OCI-LY7 (cell line): ENCODE measurements around the gene DHRSX.
"Not testable (repeated sequence)": the region's sequence is repeated elsewhere in the genome, so short reads cannot be mapped to it uniquely, and the experiment has no call there.

Experiments used
- CTCF ChIP-seq: fragments of 200-600 bp; sonication (generic); conservative IDR thresholded peaks from 2 replicates; pipeline ENCODE4 v1.5.1; 2014; ENCODE audit warnings: mild to moderate bottlenecking, antibody characterized with exemption, low read length, moderate library complexity, mixed read lengths
- EZH2phosphoT487 ChIP-seq: fragments of 200-600 bp; sonication (generic); IDR thresholded peaks from 2 replicates; pipeline ENCODE4 v1.6.1; 2018; ENCODE audit warnings: low read depth, borderline replicate concordance, mild to moderate bottlenecking, mixed run types, antibody characterized with exemption, low read length, moderate library complexity, mixed read lengths

GRCh38 chrX:2419418-2419817 is 81.4 kb downstream of the DHRSX start:
- TF ChIP-seq CTCF, EZH2phosphoT487: not testable (repeated sequence)
